IMR-90 (cell line): ENCODE results near the gene AP3S1. TPM values are rescaled to one million over a fixed set of nuclear protein-coding genes. Genes with fewer than 3 reads are reported as not detected.

Source experiments
- ATAC-seq: fragments of 200-7000 bp; cut with Tn5 transposase; 2 replicates; pipeline ENCODE4 v1.9.1; 2020; ENCODE audit warnings: low read depth, mild to moderate bottlenecking, moderate library complexity
- BruUV-seq: library from RNA; stranded (reverse); fragments of 400-500 nt; replicated peaks from 2 replicates; lab custom pipeline; 2021; lab: Mats Ljungman, UMichigan
- CTCF ChIA-PET: fragments of 300-600 bp; formaldehyde crosslinking; extraction: SDS; loops from one replicate; lab custom pipeline; 2021; ENCODE audit warnings: antibody characterized with exemption; lab: Yijun Ruan, JAX
- POLR2A ChIA-PET: fragments of 300-600 bp; sonication (Branson Sonifier 250); formaldehyde crosslinking; loops from one replicate; lab custom pipeline; 2022; ENCODE audit warnings: antibody characterized with exemption; ENCODE audit not compliant: unreplicated experiment; lab: Charles Lee
- DNase-seq: peaks from one replicate; pipeline ENCODE4 v3.0.0; 2013
- H2AFZ ChIP-seq: replicated peaks from 2 replicates; pipeline ENCODE3; 2013; ENCODE audit warnings: low read length, mild to moderate bottlenecking; ENCODE audit not compliant: poor library complexity
- H2AK5ac ChIP-seq: 2 replicates; pipeline ENCODE4 v1.6.1; 2013; ENCODE audit warnings: low read depth, low read length, inconsistent platforms
- H2AK9ac ChIP-seq: replicated peaks from 2 replicates; pipeline ENCODE3; 2013; ENCODE audit warnings: mild to moderate bottlenecking, low read depth, low read length, moderate library complexity; ENCODE audit not compliant: poor library complexity
- H2BK120ac ChIP-seq: 2 replicates; pipeline ENCODE4 v1.6.1; 2013; ENCODE audit warnings: low read depth, low read length, inconsistent platforms
- H2BK15ac ChIP-seq: 3 replicates; pipeline ENCODE4 v1.6.1; 2013; ENCODE audit warnings: low read depth, low read length, inconsistent platforms
- H2BK20ac ChIP-seq: 2 replicates; pipeline ENCODE4 v1.6.1; 2013; ENCODE audit warnings: low read depth, mild to moderate bottlenecking, inconsistent platforms, low read length, moderate library complexity
- H2BK5ac ChIP-seq: 2 replicates; pipeline ENCODE4 v1.6.1; 2013; ENCODE audit warnings: mild to moderate bottlenecking, low read depth, low read length, inconsistent platforms; ENCODE audit not compliant: poor library complexity, severe bottlenecking
- H3K14ac ChIP-seq: replicated peaks from 2 replicates; pipeline ENCODE4 v1.6.1; 2013; ENCODE audit warnings: low read depth, low read length, inconsistent platforms
- H3K18ac ChIP-seq: 2 replicates; pipeline ENCODE4 v1.6.1; 2013; ENCODE audit warnings: low read depth, low read length, control low read depth
- H3K23ac ChIP-seq: 2 replicates; pipeline ENCODE4 v1.6.1; 2013; ENCODE audit warnings: low read depth, low read length, inconsistent platforms
- H3K27ac ChIP-seq: 2 replicates; pipeline ENCODE4 v1.5.1; 2013; ENCODE audit warnings: mild to moderate bottlenecking, control low read depth, low read length; ENCODE audit not compliant: insufficient read depth
- H3K27me3 ChIP-seq: 2 replicates; pipeline ENCODE4 v1.6.1; 2013; ENCODE audit warnings: low read length; ENCODE audit not compliant: control insufficient read depth, insufficient read depth
- H3K36me3 ChIP-seq: 2 replicates; pipeline ENCODE4 v1.6.1; 2013; ENCODE audit warnings: low read length, mixed read lengths; ENCODE audit not compliant: control insufficient read depth, insufficient read depth
- H3K4ac ChIP-seq: 2 replicates; pipeline ENCODE4 v1.6.1; 2013; ENCODE audit warnings: low read depth, low read length, inconsistent platforms
- H3K4me1 ChIP-seq: 2 replicates; pipeline ENCODE4 v1.6.1; 2013; ENCODE audit warnings: low read length, mixed read lengths; ENCODE audit not compliant: control insufficient read depth, insufficient read depth
- H3K4me2 ChIP-seq: 2 replicates; pipeline ENCODE4 v1.6.1; 2013; ENCODE audit warnings: low read depth, mild to moderate bottlenecking, control low read depth, low read length, moderate library complexity
- H3K4me3 ChIP-seq: 2 replicates; pipeline ENCODE4 v1.5.1; 2013; ENCODE audit warnings: low read depth, mild to moderate bottlenecking, control low read depth, low read length, moderate library complexity; ENCODE audit not compliant: insufficient read depth
- H3K56ac ChIP-seq: 2 replicates; pipeline ENCODE4 v1.6.1; 2013; ENCODE audit warnings: low read length, inconsistent platforms; ENCODE audit not compliant: insufficient read depth; ENCODE audit errors: extremely low read depth
- H3K79me1 ChIP-seq, 2 experiments: 2 replicates each; pipeline ENCODE4 v1.6.1; 2013; ENCODE audit warnings: low read length in 2 of 2, inconsistent platforms in 1 of 2, low read depth in 1 of 2
- H3K9ac ChIP-seq: 2 replicates; pipeline ENCODE4 v1.6.1; 2013; ENCODE audit warnings: low read depth, low read length, control low read depth
- H3K9me1 ChIP-seq: 2 replicates; pipeline ENCODE4 v1.6.1; 2013; ENCODE audit warnings: low read length, inconsistent platforms; ENCODE audit not compliant: insufficient read depth
- H3K9me3 ChIP-seq: 2 replicates; pipeline ENCODE4 v1.6.1; 2013; ENCODE audit warnings: low read length; ENCODE audit not compliant: control insufficient read depth, insufficient read depth
- H4K20me1 ChIP-seq: 2 replicates; pipeline ENCODE4 v1.6.1; 2013; ENCODE audit warnings: low read length, inconsistent platforms; ENCODE audit not compliant: insufficient read depth
- H4K5ac ChIP-seq: 2 replicates; pipeline ENCODE4 v1.6.1; 2013; ENCODE audit warnings: mild to moderate bottlenecking, low read depth, low read length, control low read depth
- H4K8ac ChIP-seq, 2 experiments: 2 replicates each; pipeline ENCODE4 v1.6.1; 2013; ENCODE audit warnings: low read depth in 2 of 2, low read length in 2 of 2, control low read depth in 1 of 2, inconsistent platforms in 1 of 2
- H4K91ac ChIP-seq: 2 replicates; pipeline ENCODE4 v1.6.1; 2013; ENCODE audit warnings: low read depth, low read length, inconsistent platforms; ENCODE audit not compliant: insufficient read depth
- BHLHE40 ChIP-seq: fragments of 150-350 bp; IDR thresholded peaks from 2 replicates; pipeline ENCODE4 v1.6.1; 2016; ENCODE audit warnings: mild to moderate bottlenecking, low read depth, low read length
- CEBPB ChIP-seq: IDR thresholded peaks from 2 replicates; pipeline ENCODE4 v1.6.1; 2012; ENCODE audit warnings: low read depth, low read length, improper control_type of control experiment
- CHD1 ChIP-seq: IDR thresholded peaks from 2 replicates; pipeline ENCODE4 v1.6.1; 2012; ENCODE audit warnings: low read depth, low read length, improper control_type of control experiment
- FOS ChIP-seq: fragments of 150-350 bp; IDR thresholded peaks from 2 replicates; pipeline ENCODE4 v1.6.1; 2016; ENCODE audit warnings: low read depth, low read length
- MAFK ChIP-seq: IDR thresholded peaks from 2 replicates; pipeline ENCODE4 v1.6.1; 2012; ENCODE audit warnings: low read depth, low read length, improper control_type of control experiment
- MAZ ChIP-seq: IDR thresholded peaks from 2 replicates; pipeline ENCODE4 v1.6.1; 2012; ENCODE audit warnings: low read depth, mild to moderate bottlenecking, low read length, improper control_type of control experiment, moderate library complexity, borderline replicate concordance
- MXI1 ChIP-seq: IDR thresholded peaks from 2 replicates; pipeline ENCODE4 v1.6.1; 2012; ENCODE audit warnings: low read depth, mild to moderate bottlenecking, low read length, moderate library complexity, borderline replicate concordance
- NFE2L2 ChIP-seq: fragments of 150-350 bp; IDR thresholded peaks from 2 replicates; pipeline ENCODE4 v1.6.1; 2016; ENCODE audit warnings: low read depth, mild to moderate bottlenecking, low read length
- POLR2A ChIP-seq: IDR thresholded peaks from 2 replicates; pipeline ENCODE4 v1.6.1; 2012; ENCODE audit warnings: mild to moderate bottlenecking, low read depth, low read length
- RAD21 ChIP-seq: IDR thresholded peaks from 2 replicates; pipeline ENCODE4 v1.6.1; 2012; ENCODE audit warnings: low read length, improper control_type of control experiment
- RCOR1 ChIP-seq: IDR thresholded peaks from 2 replicates; pipeline ENCODE4 v1.6.1; 2012; ENCODE audit warnings: mild to moderate bottlenecking, low read length, improper control_type of control experiment; ENCODE audit not compliant: insufficient replicate concordance
- RFX5 ChIP-seq: IDR thresholded peaks from 2 replicates; pipeline ENCODE4 v1.8.0; 2012; ENCODE audit warnings: low read depth, mild to moderate bottlenecking, low read length, moderate library complexity
- SMC3 ChIP-seq: fragments of 150-350 bp; IDR thresholded peaks from 2 replicates; pipeline ENCODE4 v1.6.1; 2016; ENCODE audit warnings: low read depth, mild to moderate bottlenecking, antibody characterized with exemption, low read length, moderate library complexity
- WGBS, 2 experiments: methylation state at CpG; one replicate each; pipeline versions ENCODE4 v1.1.5 to v1.1.7; 2013; ENCODE audit warnings: missing lambda C conversion rate in 2 of 2; ENCODE audit not compliant: insufficient read length in 1 of 2; ENCODE audit errors: extremely low coverage in 2 of 2; 5-methylcytosine and 5-hydroxymethylcytosine counted together
- dilution Hi-C: fragments of 300-500 bp; cut with HindIII; formaldehyde crosslinking; loops from one replicate; pipeline ENCODE4 v1.14.3; 2018; ENCODE audit warnings: low sequenced_read_pairs; ENCODE audit not compliant: unreplicated experiment
- in situ Hi-C: fragments of 300-500 bp; cut with MboI; formaldehyde crosslinking; loops from 3 replicates; pipeline ENCODE4 v1.14.3; 2019; ENCODE audit warnings: low sequenced_read_pairs, inconsistent platforms, mixed read lengths
- intact Hi-C: fragments of 100-400 bp; cut with micrococcal nuclease; formaldehyde crosslinking; loops from 2 replicates; pipeline ENCODE4 v1.10.0; 2022
- polyA plus RNA-seq, 3 experiments: library from polyadenylated mRNA; depleted of rRNA; stranded (reverse); fragments of >200 nt; gene quantifications; 2 replicates each; pipeline ENCODE4 v1.2.3, GENCODE V29; 2012; ENCODE audit warnings: low replicate concordance in 1 of 3
- total RNA-seq: library from RNA; depleted of rRNA; stranded (reverse); fragments of >200 nt; gene quantifications from 2 replicates; pipeline ENCODE4 v1.2.3, GENCODE V29; 2012
- TF ChIP-seq, protein P1 (sequence below): conservative IDR thresholded peaks from 2 replicates; pipeline ENCODE4 v1.5.1; 2012; ENCODE audit warnings: mild to moderate bottlenecking, low read depth, low read length, improper control_type of control experiment
- TF ChIP-seq, protein P2 (sequence below): fragments of 150-350 bp; IDR thresholded peaks from 2 replicates; pipeline ENCODE4 v1.6.1; 2016; ENCODE audit warnings: low read depth, mild to moderate bottlenecking, low read length, moderate library complexity, borderline replicate concordance
- TF ChIP-seq, protein P3 (sequence below): fragments of 150-350 bp; IDR thresholded peaks from 2 replicates; pipeline ENCODE4 v1.6.1; 2017; ENCODE audit warnings: mild to moderate bottlenecking, antibody characterized with exemption, low read length, low read depth

Gene AP3S1
- total and polyA plus RNA-seq, 2 of the 4 experiments (the other 2 are of a cell fraction), result 21.9 to 73.1 TPM

DNA sequence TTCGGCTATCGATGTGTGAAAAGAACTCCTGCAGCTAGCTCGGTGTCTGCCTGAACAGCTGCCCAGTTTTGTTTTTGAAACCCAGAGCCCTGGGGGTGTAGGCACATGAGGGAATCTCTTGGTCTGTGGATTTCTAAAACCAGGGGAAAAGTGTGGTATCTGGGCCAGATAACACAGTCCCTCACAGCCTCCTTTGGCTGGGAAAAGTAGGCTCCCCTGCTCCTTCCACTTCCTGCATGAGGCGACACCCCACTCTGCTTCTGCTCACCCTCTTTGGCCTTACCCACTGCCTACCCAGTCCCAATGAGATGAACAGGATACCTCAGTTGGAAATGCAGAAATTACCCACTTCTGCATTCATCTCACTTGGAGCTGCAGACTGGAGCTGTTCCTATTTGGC is 15.8 kb upstream of the AP3S1 start:
- H3K4me1 ChIP-seq, result no peaks in the 10 kb centered on the region
- H2AK9ac ChIP-seq, result no peak overlapping the region
- ATAC-seq (no peak), DNase-seq (no peak)
- no TSS peak for BruUV-seq
- dilution Hi-C loops (no loop called here), intact Hi-C loops (no loop called here), in situ Hi-C loops (loop anchor here (25.0 kb wide), 1 partner anchor 539 kb away; the partner anchor contains the start of gene CCDC112)
- no peak overlapping the region for H2BK15ac ChIP-seq
- H3K9me3 ChIP-seq, result no peaks in the 10 kb centered on the region; the same call in 1 of the 2 replicates
- H3K27ac ChIP-seq, result no peak overlapping the region
- no peaks in the 10 kb centered on the region for H3K9me1 ChIP-seq
- ChIA-PET POLR2A (no interaction called here), CTCF (no interaction called here)
- no peak overlapping the region for H3K4ac ChIP-seq
- no peak overlapping the region for H2BK120ac ChIP-seq
- H4K20me1 ChIP-seq, result no peaks in the 10 kb centered on the region
- no peak overlapping the region for H4K91ac ChIP-seq
- no peak overlapping the region for H3K4me3 ChIP-seq
- WGBS, 2 experiments, result 100% methylated on average over 1 of the region's 4 CpGs; no CpG with 5 or more reads in 1 of the 2 experiments
- no peak overlapping the region for H2AFZ ChIP-seq
- no peak for TF ChIP-seq BHLHE40
- TF ChIP-seq SMC3, result no peak
- no peak for TF ChIP-seq CEBPB
- no peak for TF ChIP-seq FOS
- no peak for TF ChIP-seq POLR2A
- TF ChIP-seq, protein P1, sequence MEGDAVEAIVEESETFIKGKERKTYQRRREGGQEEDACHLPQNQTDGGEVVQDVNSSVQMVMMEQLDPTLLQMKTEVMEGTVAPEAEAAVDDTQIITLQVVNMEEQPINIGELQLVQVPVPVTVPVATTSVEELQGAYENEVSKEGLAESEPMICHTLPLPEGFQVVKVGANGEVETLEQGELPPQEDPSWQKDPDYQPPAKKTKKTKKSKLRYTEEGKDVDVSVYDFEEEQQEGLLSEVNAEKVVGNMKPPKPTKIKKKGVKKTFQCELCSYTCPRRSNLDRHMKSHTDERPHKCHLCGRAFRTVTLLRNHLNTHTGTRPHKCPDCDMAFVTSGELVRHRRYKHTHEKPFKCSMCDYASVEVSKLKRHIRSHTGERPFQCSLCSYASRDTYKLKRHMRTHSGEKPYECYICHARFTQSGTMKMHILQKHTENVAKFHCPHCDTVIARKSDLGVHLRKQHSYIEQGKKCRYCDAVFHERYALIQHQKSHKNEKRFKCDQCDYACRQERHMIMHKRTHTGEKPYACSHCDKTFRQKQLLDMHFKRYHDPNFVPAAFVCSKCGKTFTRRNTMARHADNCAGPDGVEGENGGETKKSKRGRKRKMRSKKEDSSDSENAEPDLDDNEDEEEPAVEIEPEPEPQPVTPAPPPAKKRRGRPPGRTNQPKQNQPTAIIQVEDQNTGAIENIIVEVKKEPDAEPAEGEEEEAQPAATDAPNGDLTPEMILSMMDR, result no peak
- TF ChIP-seq RAD21, result no peak
- no peak for TF ChIP-seq CHD1
- TF ChIP-seq RCOR1, result no peak
- TF ChIP-seq MAZ, result no peak
- TF ChIP-seq MXI1, result no peak
- TF ChIP-seq, protein P2, sequence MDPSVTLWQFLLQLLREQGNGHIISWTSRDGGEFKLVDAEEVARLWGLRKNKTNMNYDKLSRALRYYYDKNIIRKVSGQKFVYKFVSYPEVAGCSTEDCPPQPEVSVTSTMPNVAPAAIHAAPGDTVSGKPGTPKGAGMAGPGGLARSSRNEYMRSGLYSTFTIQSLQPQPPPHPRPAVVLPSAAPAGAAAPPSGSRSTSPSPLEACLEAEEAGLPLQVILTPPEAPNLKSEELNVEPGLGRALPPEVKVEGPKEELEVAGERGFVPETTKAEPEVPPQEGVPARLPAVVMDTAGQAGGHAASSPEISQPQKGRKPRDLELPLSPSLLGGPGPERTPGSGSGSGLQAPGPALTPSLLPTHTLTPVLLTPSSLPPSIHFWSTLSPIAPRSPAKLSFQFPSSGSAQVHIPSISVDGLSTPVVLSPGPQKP, result no peak
- TF ChIP-seq RFX5, result no peak
- TF ChIP-seq, protein P3, sequence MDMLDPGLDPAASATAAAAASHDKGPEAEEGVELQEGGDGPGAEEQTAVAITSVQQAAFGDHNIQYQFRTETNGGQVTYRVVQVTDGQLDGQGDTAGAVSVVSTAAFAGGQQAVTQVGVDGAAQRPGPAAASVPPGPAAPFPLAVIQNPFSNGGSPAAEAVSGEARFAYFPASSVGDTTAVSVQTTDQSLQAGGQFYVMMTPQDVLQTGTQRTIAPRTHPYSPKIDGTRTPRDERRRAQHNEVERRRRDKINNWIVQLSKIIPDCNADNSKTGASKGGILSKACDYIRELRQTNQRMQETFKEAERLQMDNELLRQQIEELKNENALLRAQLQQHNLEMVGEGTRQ, result no peak
- no peak for TF ChIP-seq MAFK
- no peak for TF ChIP-seq NFE2L2
- H2AK5ac ChIP-seq, result no peak overlapping the region
- no peak overlapping the region for H4K5ac ChIP-seq
- H3K36me3 ChIP-seq, result peaks cover 8% of the 10 kb centered on the region
- H3K4me2 ChIP-seq, result no peak overlapping the region
- H3K9ac ChIP-seq, result no peak overlapping the region
- H4K8ac ChIP-seq, result no peak overlapping the region
- H3K56ac ChIP-seq, result no peak overlapping the region
- H3K14ac ChIP-seq, result no peak overlapping the region
- H2BK5ac ChIP-seq, result no peak overlapping the region
- H3K27me3 ChIP-seq, result no peaks in the 10 kb centered on the region
- H3K79me1 ChIP-seq, result peaks cover 0 to 3% of the 10 kb centered on the region in 2 experiments; a peak in 1 of 4 replicates
- H3K23ac ChIP-seq, result no peak overlapping the region
- H2BK20ac ChIP-seq, result no peak overlapping the region
- no peak overlapping the region for H3K18ac ChIP-seq
